GM12865 (cell line): Measurements from ENCODE around the gene DUSP7.

Experiments
- DNase-seq: peaks from one replicate; pipeline ENCODE4 v3.0.0; 2010; ENCODE audit warnings: low read depth
- H3K4me3 ChIP-seq: 2 replicates; pipeline ENCODE4 v1.5.1; 2011; ENCODE audit warnings: mild to moderate bottlenecking, low read depth, low read length, control low read depth
- CTCF ChIP-seq: IDR thresholded peaks from 2 replicates; pipeline ENCODE4 v1.5.1; 2011; ENCODE audit warnings: low read length, control low read depth, low read depth, inconsistent platforms; ENCODE audit not compliant: insufficient read depth; ENCODE audit errors: missing control alignments

Gene DUSP7

GRCh38 chr3:52017586-52017985 lies 38.8 kb downstream of the DUSP7 start:
- no peak overlapping the region for H3K4me3 ChIP-seq
- no peak for TF ChIP-seq CTCF
- no peak for DNase-seq

- H3K4me3 ChIP-seq = no peak overlapping the region
- TF ChIP-seq CTCF = no peak
- DNase-seq = no peak
These were observed 40.7 kb downstream of the DUSP7 start for GRCh38 chr3:52015438-52016228.

GRCh38 chr3:52014613-52015012 lies 41.8 kb downstream of the DUSP7 start:
- DNase-seq = no peak
- no peak overlapping the region for H3K4me3 ChIP-seq
- peak; percentile 2 for TF ChIP-seq CTCF

DNA sequence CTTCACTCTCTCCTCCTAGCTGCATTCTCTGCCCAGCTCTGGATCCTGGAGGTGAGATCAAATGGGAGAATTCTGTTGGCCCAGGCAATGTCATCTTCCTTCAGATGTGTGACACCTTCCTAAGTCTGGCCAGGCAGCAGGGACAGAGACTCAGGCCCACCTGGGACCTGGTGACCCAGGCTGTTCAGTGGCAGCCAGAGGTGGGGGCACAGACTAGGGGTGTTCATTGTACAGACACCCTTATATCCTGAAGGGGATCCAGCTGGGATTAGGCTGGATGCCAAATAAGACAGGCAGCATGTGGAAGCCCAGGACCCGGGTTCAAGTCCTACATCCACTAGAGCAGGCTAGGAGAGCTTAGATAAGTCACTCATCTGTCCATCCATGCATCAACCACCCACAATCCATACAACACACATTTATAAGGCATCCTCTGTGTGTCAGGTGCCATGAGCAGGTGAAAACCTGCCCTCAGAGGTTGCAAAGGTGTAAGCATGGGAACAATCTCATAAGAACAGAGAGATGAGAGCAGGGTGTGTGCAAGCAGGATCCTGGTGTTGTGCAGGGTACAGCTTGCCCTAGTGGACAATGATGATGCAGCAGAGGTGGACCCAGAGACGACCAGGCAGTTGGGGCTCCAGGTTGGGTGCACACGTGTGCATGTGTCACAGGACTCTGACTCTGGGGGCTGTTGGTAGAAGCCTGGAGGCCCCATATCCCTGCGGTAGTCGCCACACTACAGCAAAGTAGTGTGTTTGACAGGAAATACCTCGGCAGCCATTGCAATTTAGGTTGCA lies 42.4 kb downstream of the DUSP7 start:
- H3K4me3 ChIP-seq = no peak overlapping the region
- no peak for DNase-seq
- TF ChIP-seq CTCF = no peak

- no peak for DNase-seq
- no peak for TF ChIP-seq CTCF
- H3K4me3 ChIP-seq = no peak overlapping the region
These were observed 43.7 kb downstream of the DUSP7 start for GRCh38 chr3:52012699-52013098.

- no peak overlapping the region for H3K4me3 ChIP-seq
- TF ChIP-seq CTCF = no peak
- no peak for DNase-seq
These were observed 45.9 kb downstream of the DUSP7 start for GRCh38 chr3:52010431-52010830.

GRCh38 chr3:52007291-52007690 lies 49.1 kb downstream of the DUSP7 start:
- no peak for TF ChIP-seq CTCF
- no peak for DNase-seq
- no peak overlapping the region for H3K4me3 ChIP-seq
